GM12865 (cell line): Measurements from ENCODE around the gene GRID1.

Experiments used
- DNase-seq: peaks from one replicate; pipeline ENCODE4 v3.0.0; 2010; ENCODE audit warnings: low read depth
- H3K4me3 ChIP-seq: 2 replicates; pipeline ENCODE4 v1.5.1; 2011; ENCODE audit warnings: mild to moderate bottlenecking, low read depth, low read length, control low read depth
- CTCF ChIP-seq: IDR thresholded peaks from 2 replicates; pipeline ENCODE4 v1.5.1; 2011; ENCODE audit warnings: low read length, control low read depth, low read depth, inconsistent platforms; ENCODE audit not compliant: insufficient read depth; ENCODE audit errors: missing control alignments

The GRID1 gene

GRCh38 chr10:86262688-86263181 lies 103.9 kb downstream of the GRID1 start:
- no peak for TF ChIP-seq CTCF
- no peak overlapping the region for H3K4me3 ChIP-seq

GRCh38 chr10:86261941-86262687 lies 104.5 kb downstream of the GRID1 start:
- peak; percentile 71 for DNase-seq
- TF ChIP-seq CTCF: peak; percentile 59
- H3K4me3 ChIP-seq: no peak overlapping the region

More at GRCh38 chr10:86262688-86263181, 103.9 kb downstream of the GRID1 start:
- DNase-seq: no peak

GRCh38 chr10:86261470-86261869 lies 105.1 kb downstream of the GRID1 start:
- H3K4me3 ChIP-seq: no peak overlapping the region
- no peak for TF ChIP-seq CTCF
- DNase-seq: no peak

- H3K4me3 ChIP-seq: no peak overlapping the region
- no peak for DNase-seq
Observed at GRCh38 chr10:86260564-86260963, 106.0 kb downstream of the GRID1 start.

GRCh38 chr10:86259901-86260562 lies 106.6 kb downstream of the GRID1 start:
- no peak for TF ChIP-seq CTCF
- no peak for DNase-seq
- no peak overlapping the region for H3K4me3 ChIP-seq

More at GRCh38 chr10:86260564-86260963, 106.0 kb downstream of the GRID1 start:
- TF ChIP-seq CTCF: no peak

GRCh38 chr10:86258941-86259340 lies 107.7 kb downstream of the GRID1 start:
- TF ChIP-seq CTCF: no peak
- H3K4me3 ChIP-seq: no peak overlapping the region
- DNase-seq: no peak
